Gastrocnemius medialis (tissue), 4 donors: Measurements from ENCODE around the gene MCU. TPM values are rescaled to one million over a fixed set of nuclear protein-coding genes. Genes with fewer than 3 reads are reported as not detected.
"Not testable (repeated sequence)": the region's sequence is repeated elsewhere in the genome, so short reads cannot be mapped to it uniquely, and the experiment has no call there.

Experiments used
- ATAC-seq, 2 donors: fragments of 150-250 bp; one replicate each; pipeline ENCODE4 v1.9.1; 2016
- DNase-seq, 2 donors: peaks; one replicate each; pipeline ENCODE4 v3.0.0-alpha.2; 2019
- H3K27ac ChIP-seq, 4 donors: fragments of 200-600 bp; sonication (generic); 1 replicate in 1 of 4; 2 replicates in 3 of 4; pipeline ENCODE4 v1.5.1; 2016 to 2018; ENCODE audit warnings: mild to moderate bottlenecking in 2 of 4, moderate library complexity in 1 of 4
- H3K27me3 ChIP-seq, 3 donors: fragments of 200-600 bp; sonication (generic) in 2 of 3; 1 replicate in 1 of 3; 2 replicates in 2 of 3; pipeline versions ENCODE4 v1.5.1 to v1.6.0; 2016 to 2019; ENCODE audit warnings: mild to moderate bottlenecking in 1 of 3, moderate library complexity in 1 of 3
- H3K36me3 ChIP-seq, 2 donors: fragments of 200-600 bp; sonication (generic) in 1 of 2; one replicate each; pipeline ENCODE4 v1.5.1; 2017 to 2018
- H3K4me1 ChIP-seq, 2 donors: fragments of 200-600 bp; sonication (generic) in 1 of 2; one replicate each; pipeline ENCODE4 v1.5.1; 2016 to 2017; ENCODE audit warnings: mild to moderate bottlenecking in 2 of 2
- H3K4me3 ChIP-seq, 4 donors: fragments of 200-600 bp; sonication (generic) in 3 of 4; 1 replicate in 1 of 4; 2 replicates in 3 of 4; pipeline ENCODE4 v1.5.1; 2016 to 2019; ENCODE audit warnings: mild to moderate bottlenecking in 2 of 4
- H3K9me3 ChIP-seq, 3 donors: fragments of 200-600 bp; sonication (generic) in 2 of 3; 1 replicate in 1 of 3; 2 replicates in 2 of 3; pipeline ENCODE4 v1.5.1; 2016 to 2019
- CTCF ChIP-seq, 5 experiments: fragments of 450-650 bp in 3 of 5; fragments of 200-600 bp in 2 of 5; sonication (generic) in 2 of 5; IDR thresholded peaks in 4 of 5; conservative IDR thresholded peaks in 1 of 5; 1 replicate in 4 of 5; 2 replicates in 1 of 5; pipeline ENCODE4 v1.5.1; 2016 to 2019; ENCODE audit warnings: antibody characterized with exemption in 5 of 5, mild to moderate bottlenecking in 3 of 5, moderate library complexity in 3 of 5
- POLR2A ChIP-seq, 2 donors: fragments of 450-650 bp; IDR thresholded peaks; one replicate each; pipeline ENCODE4 v1.6.1; 2017; ENCODE audit warnings: antibody characterized with exemption in 2 of 2, mild to moderate bottlenecking in 2 of 2, moderate library complexity in 2 of 2
- in situ Hi-C, 4 donors: fragments of 200-750 bp; cut with MboI; loops; one replicate each; pipeline versions ENCODE4 v1.15.0 to v1.8.0; 2017; ENCODE audit warnings: low sequenced_read_pairs in 4 of 4
- intact Hi-C: fragments of 100-400 bp; cut with DNase I; formaldehyde crosslinking; loops from one replicate; pipeline ENCODE4 v1.15.1; 2023; ENCODE audit warnings: low total_unique reads
- total RNA-seq, 4 donors: library from RNA; depleted of rRNA; stranded (reverse); fragments of >200 nt; gene quantifications; one replicate each; pipeline versions ENCODE4 v1.1.0 to v1.2.3, GENCODE V29; 2016

MCU gene
- total RNA-seq, 4 donors from 2014 or later, result 25.1 to 61.3 (median 49.0) TPM

DNA sequence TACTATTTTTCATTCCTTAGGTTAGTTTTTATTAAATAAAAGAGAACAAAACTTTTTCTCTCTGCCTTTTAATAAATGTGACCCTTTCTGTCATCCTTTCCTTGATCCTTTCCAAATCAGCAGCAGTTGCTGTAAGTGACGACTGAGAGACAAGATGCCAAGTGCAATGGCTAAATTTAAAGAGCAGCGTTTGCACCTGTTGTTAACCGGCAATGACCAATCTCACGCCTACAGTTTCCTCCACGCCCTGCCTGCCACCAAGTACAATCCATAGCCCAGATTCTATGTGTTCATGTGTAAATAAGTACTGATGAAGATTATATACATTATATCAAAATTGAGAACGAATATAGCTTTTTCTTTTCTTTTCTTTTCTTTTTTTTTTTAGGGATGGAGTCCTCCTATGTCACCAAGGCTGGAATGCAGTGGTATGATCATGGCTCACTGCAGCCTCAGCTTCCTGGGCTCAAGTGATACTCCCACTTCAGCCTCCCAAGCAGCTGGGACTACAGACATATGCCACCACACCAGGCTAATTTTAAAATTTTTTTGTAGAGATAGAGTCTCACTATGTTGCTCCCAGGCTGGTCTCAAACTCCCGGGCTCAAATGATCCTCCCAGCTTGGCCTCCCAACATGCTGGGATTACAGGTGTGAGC is 6.5 kb upstream of the MCU start:
- in situ Hi-C loops, result loop anchor here in 3 of 4 donors (10.0 to 25.0 kb wide), 2 partner anchors 61 to 323 kb away; partner anchors contain the start of genes DNAJB12 (in 3 of the 3) and MICU1 (in 1 of the 3)

DNA sequence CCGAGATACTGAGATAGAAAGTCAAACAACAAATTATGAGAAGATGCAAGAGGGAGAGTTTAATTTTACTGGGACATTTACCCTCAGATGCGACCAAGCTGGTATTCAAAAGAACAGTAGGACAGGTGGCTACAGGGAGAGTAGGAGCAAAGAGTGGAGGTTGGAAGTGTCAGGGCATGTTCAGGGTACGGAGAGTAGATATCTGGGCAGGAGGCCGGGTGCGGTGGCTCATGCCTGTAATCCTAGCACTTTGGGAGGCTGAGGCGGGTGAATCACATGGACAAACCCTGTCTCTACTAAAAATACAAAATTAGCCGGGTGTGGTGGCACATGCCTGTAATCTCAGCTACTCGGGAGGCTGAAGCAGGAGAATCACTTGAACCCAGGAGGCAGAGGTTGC is 5.5 kb upstream of the MCU start:
- H3K36me3 ChIP-seq, intact Hi-C loops, H3K4me3 ChIP-seq, H3K9me3 ChIP-seq, H3K27me3 ChIP-seq: not testable (repeated sequence)
- H3K4me1 ChIP-seq, result peaks cover 30 to 33% of the 10 kb centered on the region in 2 donors
- ATAC-seq, result peak; percentile 43 to 46
- in situ Hi-C loops, result loop anchor here in 3 of 4 donors (10.0 to 25.0 kb wide), 2 partner anchors 62 to 324 kb away; partner anchors contain the start of genes DNAJB12 (in 3 of the 3) and MICU1 (in 1 of the 3)
- DNase-seq, result peak; percentile 31 to 63
- H3K27ac ChIP-seq, result peak overlapping the region; percentile 83 to 96 (median 90)
- peak in 1 of 2 donors; percentile 10 for TF ChIP-seq POLR2A (IDR thresholded peaks at IDR 0.05)

More for the DNA sequence above, 6.5 kb upstream of the MCU start:
- H3K27me3 ChIP-seq, result no peaks in the 10 kb centered on the region
- H3K36me3 ChIP-seq, result no peaks in the 10 kb centered on the region
- no peaks in the 10 kb centered on the region for H3K9me3 ChIP-seq
- TF ChIP-seq CTCF (IDR thresholded peaks at IDR 0.05 in 4 of 5, conservative IDR thresholded peaks at IDR 0.05 in 1 of 5) (no peak), POLR2A (IDR thresholded peaks at IDR 0.05) (no peak)
- peaks cover 21 to 29% of the 10 kb centered on the region in 2 donors for H3K4me1 ChIP-seq
- ATAC-seq (peak; percentile 92 to 94), DNase-seq (peak; percentile 52 to 65)
- no peak overlapping the region for H3K4me3 ChIP-seq
- H3K27ac ChIP-seq, result peak overlapping the region; percentile 83 to 96 (median 90)
- intact Hi-C loops, result no loop called here

GRCh38 chr10:72687035-72687434 is 4.9 kb upstream of the MCU start:
- no peaks in the 10 kb centered on the region for H3K9me3 ChIP-seq
- intact Hi-C loops (no loop called here), in situ Hi-C loops (loop anchor here in 3 of 4 donors (10.0 to 25.0 kb wide), 2 partner anchors 62 to 325 kb away; partner anchors contain the start of genes DNAJB12 (in 3 of the 3) and MICU1 (in 1 of the 3))
- no peaks in the 10 kb centered on the region for H3K27me3 ChIP-seq
- TF ChIP-seq POLR2A (IDR thresholded peaks at IDR 0.05) (no peak), CTCF (IDR thresholded peaks at IDR 0.05 in 4 of 5, conservative IDR thresholded peaks at IDR 0.05 in 1 of 5) (no peak)
- H3K4me3 ChIP-seq, result no peak overlapping the region
- DNase-seq (no peak), ATAC-seq (no peak)
- peak overlapping the region; percentile 83 to 96 (median 90) for H3K27ac ChIP-seq
- H3K36me3 ChIP-seq, result no peaks in the 10 kb centered on the region
- peaks cover 30% of the 10 kb centered on the region in 2 donors for H3K4me1 ChIP-seq

- DNase-seq, result no peak
- intact Hi-C loops, result no loop called here
- Histone ChIP-seq H3K27me3 (no peaks in the 10 kb centered on the region), H3K9me3 (no peaks in the 10 kb centered on the region), H3K4me3 (no peak overlapping the region), H3K4me1 (peaks cover 34 to 35% of the 10 kb centered on the region in 2 donors), H3K36me3 (no peaks in the 10 kb centered on the region), H3K27ac (peak overlapping the region; percentile 83 to 96 (median 90))
- ATAC-seq, result no peak
- TF ChIP-seq CTCF (IDR thresholded peaks at IDR 0.05 in 4 of 5, conservative IDR thresholded peaks at IDR 0.05 in 1 of 5) (no peak), POLR2A (IDR thresholded peaks at IDR 0.05) (no peak)
- in situ Hi-C loops, result loop anchor here in 3 of 4 donors (10.0 to 25.0 kb wide), 2 partner anchors 63 to 326 kb away; partner anchors contain the start of genes DNAJB12 (in 3 of the 3) and MICU1 (in 1 of the 3)
These were observed 3.7 kb upstream of the MCU start for GRCh38 chr10:72688208-72688651.

DNA sequence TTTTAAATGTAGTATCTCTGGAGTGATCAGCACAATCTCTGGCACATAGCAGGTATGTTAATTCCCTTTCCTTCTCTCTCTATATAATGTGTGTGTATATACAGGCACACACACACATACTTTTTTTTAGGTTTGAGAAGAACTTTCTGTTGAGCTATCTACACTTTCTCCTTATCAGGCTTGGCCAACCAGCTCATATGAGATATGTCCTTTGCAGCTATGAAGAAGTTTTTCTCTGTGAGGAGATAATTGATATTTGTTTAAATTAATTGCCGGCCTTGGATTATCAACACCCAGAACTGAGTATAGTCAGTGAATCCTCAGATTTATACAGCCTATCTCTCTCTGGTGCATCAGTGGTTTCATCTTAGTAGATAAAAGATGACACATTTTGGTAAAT is 2.3 kb upstream of the MCU start:
- H3K27me3 ChIP-seq, result no peaks in the 10 kb centered on the region
- TF ChIP-seq CTCF (IDR thresholded peaks at IDR 0.05 in 4 of 5, conservative IDR thresholded peaks at IDR 0.05 in 1 of 5), result no peak
- no peak for TF ChIP-seq POLR2A (IDR thresholded peaks at IDR 0.05)
- H3K9me3 ChIP-seq, result no peaks in the 10 kb centered on the region
- peak overlapping the region in 3 of 4 donors; percentile 89 to 96 (median 92) for H3K27ac ChIP-seq
- no peaks in the 10 kb centered on the region for H3K36me3 ChIP-seq
- ATAC-seq, result no peak
- in situ Hi-C loops (loop anchor here in 3 of 4 donors (10.0 to 25.0 kb wide), 2 partner anchors 65 to 327 kb away; partner anchors contain the start of genes DNAJB12 (in 3 of the 3) and MICU1 (in 1 of the 3)), intact Hi-C loops (loop anchor here (5.0 kb wide), 3 partner anchors 332 to 888 kb away; partner anchors contain the start of genes ECD and FAM149B1)
- H3K4me1 ChIP-seq, result peaks cover 47 to 48% of the 10 kb centered on the region in 2 donors
- H3K4me3 ChIP-seq, result no peak overlapping the region
- no peak for DNase-seq
